ENCODE data around the gene MMS22L. TPM values are rescaled to one million over a fixed set of nuclear protein-coding genes. Genes with fewer than 3 reads are reported as not detected.
A peak's percentile ranks its signal among the peaks of the same experiment; 100 is the strongest.

MMS22L gene
- total and polyA plus RNA-seq, 7 donors, result 0.60 to 9.7 (median 5.4) TPM

DNA sequence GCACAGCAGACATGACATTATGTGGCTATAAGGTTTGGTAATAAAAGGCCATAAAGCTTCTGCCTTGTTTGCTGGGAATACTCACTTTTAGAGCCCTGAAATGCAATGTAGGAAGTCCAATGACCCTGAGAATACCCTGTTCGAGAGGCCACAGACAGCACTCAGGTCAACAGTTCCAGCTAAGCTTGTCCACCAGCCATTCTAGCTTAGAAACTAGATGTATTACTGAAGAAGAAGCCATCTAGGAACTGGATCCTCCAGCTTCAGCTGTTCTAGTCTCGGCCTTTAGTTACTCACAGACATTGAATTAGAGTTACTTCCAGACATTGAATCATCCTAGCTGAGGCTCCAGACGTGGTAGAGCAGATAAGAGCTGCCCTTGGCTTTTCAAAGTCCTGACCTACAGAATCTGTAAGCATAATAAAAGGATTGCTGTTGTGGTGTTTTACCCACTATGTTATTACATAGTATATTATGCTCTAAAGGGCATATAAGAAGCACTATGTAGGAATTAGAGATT lies 84.9 kb downstream of the MMS22L start:
- intact Hi-C loops (cut with DNase I), result no loop called here

DNA sequence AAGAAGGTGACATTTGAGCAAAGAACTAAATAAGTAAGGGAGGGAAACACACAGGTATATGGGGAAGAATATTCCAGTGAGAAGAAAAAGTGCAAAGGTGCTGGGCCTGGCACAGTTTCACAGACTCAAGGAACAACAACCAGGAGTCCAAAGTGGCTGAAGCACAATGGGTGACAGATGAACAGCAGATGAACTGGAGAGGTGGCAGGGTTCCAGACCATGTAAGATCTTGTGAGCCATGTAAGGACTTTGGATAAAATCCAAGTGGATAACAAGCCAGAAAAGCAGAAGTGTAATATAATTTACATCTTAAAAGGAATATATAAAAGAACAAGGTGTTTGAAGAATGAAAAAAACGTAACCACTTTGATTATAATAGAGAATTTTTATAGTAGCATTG lies 87.9 kb downstream of the MMS22L start:
- WGBS, 2 donors, result 22 to 69% methylated on average over 1 of the region's 1 CpG

More for the DNA sequence above, 84.9 kb downstream of the MMS22L start:
- H3K4me3 ChIP-seq, result no peak overlapping the region
- no peaks in the 10 kb centered on the region for H3K27me3 ChIP-seq
- 58 to 82% methylated on average over 3 of the region's 3 CpGs for WGBS, 2 donors
- peaks cover 0 to 9% (median 4%) of the 10 kb centered on the region in 4 donors for H3K4me1 ChIP-seq
- no peaks in the 10 kb centered on the region for H3K9me3 ChIP-seq
- no peaks in the 10 kb centered on the region for H3K36me3 ChIP-seq
- H3K27ac ChIP-seq, result no peak overlapping the region
- TF ChIP-seq, protein P1, sequence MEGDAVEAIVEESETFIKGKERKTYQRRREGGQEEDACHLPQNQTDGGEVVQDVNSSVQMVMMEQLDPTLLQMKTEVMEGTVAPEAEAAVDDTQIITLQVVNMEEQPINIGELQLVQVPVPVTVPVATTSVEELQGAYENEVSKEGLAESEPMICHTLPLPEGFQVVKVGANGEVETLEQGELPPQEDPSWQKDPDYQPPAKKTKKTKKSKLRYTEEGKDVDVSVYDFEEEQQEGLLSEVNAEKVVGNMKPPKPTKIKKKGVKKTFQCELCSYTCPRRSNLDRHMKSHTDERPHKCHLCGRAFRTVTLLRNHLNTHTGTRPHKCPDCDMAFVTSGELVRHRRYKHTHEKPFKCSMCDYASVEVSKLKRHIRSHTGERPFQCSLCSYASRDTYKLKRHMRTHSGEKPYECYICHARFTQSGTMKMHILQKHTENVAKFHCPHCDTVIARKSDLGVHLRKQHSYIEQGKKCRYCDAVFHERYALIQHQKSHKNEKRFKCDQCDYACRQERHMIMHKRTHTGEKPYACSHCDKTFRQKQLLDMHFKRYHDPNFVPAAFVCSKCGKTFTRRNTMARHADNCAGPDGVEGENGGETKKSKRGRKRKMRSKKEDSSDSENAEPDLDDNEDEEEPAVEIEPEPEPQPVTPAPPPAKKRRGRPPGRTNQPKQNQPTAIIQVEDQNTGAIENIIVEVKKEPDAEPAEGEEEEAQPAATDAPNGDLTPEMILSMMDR (IDR thresholded peaks at IDR 0.05), result no peak
- no peak for TF ChIP-seq POLR2A (IDR thresholded peaks at IDR 0.05)
- TF ChIP-seq EP300 (IDR thresholded peaks at IDR 0.05), result no peak
- DNase-seq, result no peak

DNA sequence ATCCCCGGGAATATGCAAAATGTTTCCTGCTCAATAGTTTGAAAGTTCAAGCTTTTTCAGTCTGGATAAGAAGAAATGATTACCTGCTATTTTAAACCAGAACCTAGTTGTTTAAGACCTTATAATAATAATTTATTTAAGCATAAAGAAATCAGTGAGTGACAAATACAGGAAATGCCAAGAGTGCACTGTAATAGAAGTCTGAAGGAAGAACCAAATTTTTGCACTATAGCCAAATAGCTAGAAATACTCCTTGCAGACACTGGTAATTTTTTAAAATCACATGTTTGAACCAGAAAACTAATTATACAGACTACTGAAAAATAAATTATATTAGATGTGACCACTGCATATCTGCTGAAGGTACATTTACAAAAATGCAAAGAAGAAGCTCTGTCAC lies 93.2 kb downstream of the MMS22L start:
- intact Hi-C loops (cut with DNase I), result no loop called here
- Histone ChIP-seq H3K27ac (no peak overlapping the region), H3K27me3 (no peaks in the 10 kb centered on the region), H3K4me1 (peaks cover 0 to 2% (median under 1%) of the 10 kb centered on the region in 4 donors), H3K36me3 (no peaks in the 10 kb centered on the region), H3K9me3 (no peaks in the 10 kb centered on the region), H3K4me3 (no peak overlapping the region)
- WGBS, 2 donors, result 85 to 99% methylated on average over 1 of the region's 1 CpG
- no peak for TF ChIP-seq EP300 (IDR thresholded peaks at IDR 0.05)
- no peak for DNase-seq

More for the DNA sequence above, 87.9 kb downstream of the MMS22L start:
- intact Hi-C loops (cut with DNase I), result no loop called here
- no peak for DNase-seq
- Histone ChIP-seq H3K27me3 (no peaks in the 10 kb centered on the region), H3K36me3 (no peaks in the 10 kb centered on the region), H3K27ac (no peak overlapping the region), H3K4me3 (no peak overlapping the region), H3K9me3 (no peaks in the 10 kb centered on the region), H3K4me1 (peaks cover 0 to 9% (median 4%) of the 10 kb centered on the region in 4 donors)
- no peak for TF ChIP-seq POLR2AphosphoS5 (IDR thresholded peaks at IDR 0.05)
- no peak for TF ChIP-seq EP300 (IDR thresholded peaks at IDR 0.05)
- TF ChIP-seq POLR2A (IDR thresholded peaks at IDR 0.05), result no peak
- TF ChIP-seq, protein P1 (IDR thresholded peaks at IDR 0.05), result no peak

DNA sequence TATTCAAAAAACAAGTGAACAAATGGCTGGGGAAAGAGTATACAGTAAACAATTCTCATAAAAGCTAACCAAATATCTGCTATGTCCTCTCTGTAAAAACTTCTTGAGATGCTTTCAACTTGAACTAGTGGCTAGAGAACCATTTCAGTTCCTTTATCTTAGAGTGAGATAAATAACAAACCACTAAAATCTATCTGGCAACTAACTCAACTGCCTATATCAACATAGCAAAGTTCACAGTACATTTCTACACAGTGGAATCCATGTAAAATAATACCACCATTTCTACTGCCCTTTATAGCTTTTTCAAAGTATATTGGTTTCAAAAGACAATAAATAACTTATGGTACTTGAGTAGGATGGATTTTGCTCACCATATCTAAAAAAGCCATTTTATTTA lies 95.1 kb downstream of the MMS22L start:
- no peaks in the 10 kb centered on the region for H3K4me1 ChIP-seq
- H3K9me3 ChIP-seq, result no peaks in the 10 kb centered on the region
- intact Hi-C loops (cut with DNase I), result no loop called here
- H3K36me3 ChIP-seq, result no peaks in the 10 kb centered on the region
- no peak for TF ChIP-seq EP300 (IDR thresholded peaks at IDR 0.05)
- TF ChIP-seq, protein P1 (IDR thresholded peaks at IDR 0.05), result no peak
- no peak for TF ChIP-seq POLR2A (IDR thresholded peaks at IDR 0.05)
- no peak for TF ChIP-seq POLR2AphosphoS5 (IDR thresholded peaks at IDR 0.05)
- no peak overlapping the region for H3K27ac ChIP-seq
- no peaks in the 10 kb centered on the region for H3K27me3 ChIP-seq
- H3K4me3 ChIP-seq, result no peak overlapping the region
- DNase-seq, result no peak

DNA sequence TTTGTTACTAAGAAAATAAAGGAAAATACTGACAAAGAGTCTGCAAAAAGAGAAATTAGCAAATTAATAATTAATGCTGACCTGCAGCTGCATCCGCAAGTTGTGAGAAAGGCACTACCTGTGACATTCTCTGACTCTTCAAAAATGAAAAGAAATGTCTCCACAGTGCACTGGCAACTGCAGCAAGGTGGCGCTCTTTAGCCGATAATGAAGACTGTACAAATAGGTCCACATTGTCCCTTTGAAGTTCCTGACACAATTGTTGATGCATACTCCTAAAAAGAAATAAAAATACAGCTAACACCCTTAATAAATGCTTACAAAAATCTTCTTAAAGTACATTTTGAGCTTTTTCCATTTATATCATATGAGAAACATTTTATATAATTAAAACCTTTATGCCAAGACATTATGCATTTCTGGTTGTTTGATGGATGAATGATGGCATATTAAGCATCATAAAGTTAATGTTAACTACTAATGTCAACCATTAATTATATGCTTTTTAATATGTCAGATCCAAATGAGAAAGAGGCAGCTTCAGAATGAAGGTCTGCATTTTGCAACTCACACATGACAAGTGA lies 96.5 kb downstream of the MMS22L start:
- Histone ChIP-seq H3K27me3 (no peaks in the 10 kb centered on the region), H3K36me3 (no peaks in the 10 kb centered on the region), H3K27ac (no peak overlapping the region), H3K4me1 (no peaks in the 10 kb centered on the region), H3K9me3 (no peaks in the 10 kb centered on the region), H3K4me3 (no peak overlapping the region)
- 20 to 33% methylated on average over 3 of the region's 3 CpGs for WGBS, 2 donors
- no peak for TF ChIP-seq POLR2A (IDR thresholded peaks at IDR 0.05)
- TF ChIP-seq, protein P1 (IDR thresholded peaks at IDR 0.05), result peak; percentile 15 to 75 (median 50)
- no peak for DNase-seq
- intact Hi-C loops (cut with DNase I), result loop anchor here (1.0 kb wide), 1 partner anchor 208 kb away; no protein-coding TSS in a partner anchor
